BE2C (cell line): ENCODE data around the gene FPR3.
"Not testable (repeated sequence)": the region's sequence is repeated elsewhere in the genome, so short reads cannot be mapped to it uniquely, and the experiment has no call there.

Source experiments
- DNase-seq: peaks from one replicate; pipeline ENCODE4 v3.0.0-alpha.2; 2020
- H3K27me3 ChIP-seq: fragments of 250-450 bp; sonication (Bioruptor Pico); 2 replicates; pipeline ENCODE4 v1.5.1; 2020; ENCODE audit warnings: mild to moderate bottlenecking
- H3K36me3 ChIP-seq: fragments of 250-450 bp; sonication (Bioruptor Pico); 2 replicates; pipeline ENCODE4 v1.5.1; 2020; ENCODE audit warnings: mild to moderate bottlenecking
- H3K4me1 ChIP-seq: fragments of 250-450 bp; sonication (Bioruptor Pico); 2 replicates; pipeline ENCODE4 v1.5.1; 2020
- H3K4me3 ChIP-seq: 2 replicates; pipeline ENCODE4 v1.5.1; 2011; ENCODE audit warnings: low read depth, low read length
- H3K9me3 ChIP-seq: fragments of 250-450 bp; sonication (Bioruptor Pico); 2 replicates; pipeline ENCODE4 v1.5.1; 2020
- CTCF ChIP-seq: IDR thresholded peaks from 2 replicates; pipeline ENCODE4 v1.5.1; 2012; ENCODE audit warnings: mild to moderate bottlenecking, low read depth, low read length

The FPR3 gene

GRCh38 chr19:51803519-51803918 lies 8.6 kb downstream of the FPR3 start:
- H3K9me3 ChIP-seq, result no peaks in the 10 kb centered on the region
- no peak for TF ChIP-seq CTCF
- H3K36me3 ChIP-seq, result no peaks in the 10 kb centered on the region
- no peak for DNase-seq
- H3K4me1 ChIP-seq, result no peaks in the 10 kb centered on the region
- H3K4me3 ChIP-seq, result no peak overlapping the region
- no peaks in the 10 kb centered on the region for H3K27me3 ChIP-seq

- no peaks in the 10 kb centered on the region for H3K4me1 ChIP-seq
- H3K9me3 ChIP-seq, result no peaks in the 10 kb centered on the region
- no peak for TF ChIP-seq CTCF
- no peak for DNase-seq
- no peaks in the 10 kb centered on the region for H3K36me3 ChIP-seq
- H3K27me3 ChIP-seq, result no peaks in the 10 kb centered on the region
- no peak overlapping the region for H3K4me3 ChIP-seq
These were observed 9.0 kb downstream of the FPR3 start for GRCh38 chr19:51803967-51804366.

GRCh38 chr19:51804789-51805188 lies 9.8 kb downstream of the FPR3 start:
- H3K27me3 ChIP-seq, H3K9me3 ChIP-seq, H3K4me1 ChIP-seq, H3K4me3 ChIP-seq, H3K36me3 ChIP-seq, DNase-seq: not testable (repeated sequence)

- H3K9me3 ChIP-seq, H3K4me1 ChIP-seq, H3K36me3 ChIP-seq, H3K27me3 ChIP-seq, DNase-seq, H3K4me3 ChIP-seq: not testable (repeated sequence)
These were observed 10.4 kb downstream of the FPR3 start for GRCh38 chr19:51805396-51805795.

- DNase-seq, H3K4me3 ChIP-seq, H3K36me3 ChIP-seq, H3K27me3 ChIP-seq, H3K9me3 ChIP-seq, H3K4me1 ChIP-seq: not testable (repeated sequence)
These were observed 11.6 kb downstream of the FPR3 start for GRCh38 chr19:51806571-51806970.

GRCh38 chr19:51807111-51807701 lies 12.2 kb downstream of the FPR3 start:
- Histone ChIP-seq H3K4me1 (no peaks in the 10 kb centered on the region), H3K9me3 (no peaks in the 10 kb centered on the region), H3K27me3 (no peaks in the 10 kb centered on the region), H3K4me3 (no peak overlapping the region), H3K36me3 (no peaks in the 10 kb centered on the region)
- TF ChIP-seq CTCF, result no peak
- no peak for DNase-seq

- Histone ChIP-seq H3K27me3 (no peaks in the 10 kb centered on the region), H3K4me1 (no peaks in the 10 kb centered on the region), H3K4me3 (no peak overlapping the region), H3K36me3 (no peaks in the 10 kb centered on the region), H3K9me3 (no peaks in the 10 kb centered on the region)
- no peak for DNase-seq
- TF ChIP-seq CTCF, result no peak
These were observed 13.0 kb downstream of the FPR3 start for GRCh38 chr19:51807925-51808324.
